Cardiac muscle cell (in vitro differentiated cells and primary cell): ENCODE data around the gene RBM5. TPM values are rescaled to one million over a fixed set of nuclear protein-coding genes. Genes with fewer than 3 reads are reported as not detected.

Source experiments
- DNase-seq, 2 donors: peaks; one replicate each; pipeline versions ENCODE4 v3.0.0 to v3.0.0-alpha.2; 2010 to 2017; ENCODE audit warnings: low read depth in 1 of 2, low spot score in 1 of 2
- H3K27ac ChIP-seq: fragments of 200-600 bp; sonication (generic); 2 replicates; pipeline ENCODE4 v1.5.1; 2016
- H3K27me3 ChIP-seq: fragments of 200-600 bp; sonication (generic); 2 replicates; pipeline ENCODE4 v1.6.0; 2016; ENCODE audit warnings: control low read depth
- H3K36me3 ChIP-seq: fragments of 200-600 bp; sonication (generic); 2 replicates; pipeline ENCODE4 v1.5.1; 2016; ENCODE audit warnings: control low read depth
- H3K4me1 ChIP-seq: fragments of 200-600 bp; sonication (generic); 2 replicates; pipeline ENCODE4 v1.8.1; 2017; ENCODE audit warnings: low read depth, mild to moderate bottlenecking, mixed run types
- H3K4me3 ChIP-seq: fragments of 200-600 bp; sonication (generic); 2 replicates; pipeline ENCODE4 v1.5.1; 2016; ENCODE audit warnings: mild to moderate bottlenecking
- H3K9me3 ChIP-seq: fragments of 200-600 bp; sonication (generic); 2 replicates; pipeline ENCODE4 v1.5.1; 2017; ENCODE audit warnings: low read depth, mild to moderate bottlenecking, control low read depth
- polyA plus RNA-seq: library from polyadenylated mRNA; unstranded; fragments of >200 nt; fragmentation: Nextera tagmentation; extraction: Ambion mirVana; gene quantifications from 2 replicates; pipeline ENCODE4 v1.2.1, GENCODE V29; 2016
- total RNA-seq: library from RNA; depleted of rRNA; stranded (reverse); fragments of >200 nt; gene quantifications from 2 replicates; pipeline ENCODE4 v1.2.3, GENCODE V29; 2016
- TF ChIP-seq, protein P1 (sequence below): IDR thresholded peaks from 2 replicates; pipeline ENCODE4 v1.5.1; 2012; ENCODE audit warnings: low read depth, mild to moderate bottlenecking, low read length

RBM5 gene
- total and polyA plus RNA-seq, 2 experiments from 2014 or later = 130 to 439 TPM

DNA sequence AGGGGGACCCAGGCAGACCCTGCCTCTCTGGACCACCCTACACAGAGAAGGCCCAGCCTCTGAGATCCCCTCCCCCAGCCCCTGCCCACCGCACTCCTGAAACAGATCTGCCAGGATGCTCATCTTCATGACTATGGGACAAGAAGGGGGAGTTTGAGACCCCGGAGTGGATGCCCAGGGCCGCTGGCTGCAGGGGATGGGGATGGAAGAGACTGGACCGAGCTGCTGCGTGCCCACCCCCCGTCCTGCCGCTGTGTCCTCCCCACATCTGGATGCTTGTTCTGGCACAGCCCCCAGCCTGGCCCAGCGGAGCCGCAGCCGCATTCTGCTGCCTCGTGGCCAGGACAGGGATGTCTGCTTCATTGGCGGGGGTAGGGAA is 36.1 kb downstream of the RBM5 start:
- H3K4me3 ChIP-seq = no peak overlapping the region
- peaks cover 29% of the 10 kb centered on the region for H3K4me1 ChIP-seq
- H3K27me3 ChIP-seq = no peaks in the 10 kb centered on the region
- peak in 1 of 2 donors; percentile 35 for DNase-seq
- H3K27ac ChIP-seq = no peak overlapping the region
- TF ChIP-seq, protein P1, sequence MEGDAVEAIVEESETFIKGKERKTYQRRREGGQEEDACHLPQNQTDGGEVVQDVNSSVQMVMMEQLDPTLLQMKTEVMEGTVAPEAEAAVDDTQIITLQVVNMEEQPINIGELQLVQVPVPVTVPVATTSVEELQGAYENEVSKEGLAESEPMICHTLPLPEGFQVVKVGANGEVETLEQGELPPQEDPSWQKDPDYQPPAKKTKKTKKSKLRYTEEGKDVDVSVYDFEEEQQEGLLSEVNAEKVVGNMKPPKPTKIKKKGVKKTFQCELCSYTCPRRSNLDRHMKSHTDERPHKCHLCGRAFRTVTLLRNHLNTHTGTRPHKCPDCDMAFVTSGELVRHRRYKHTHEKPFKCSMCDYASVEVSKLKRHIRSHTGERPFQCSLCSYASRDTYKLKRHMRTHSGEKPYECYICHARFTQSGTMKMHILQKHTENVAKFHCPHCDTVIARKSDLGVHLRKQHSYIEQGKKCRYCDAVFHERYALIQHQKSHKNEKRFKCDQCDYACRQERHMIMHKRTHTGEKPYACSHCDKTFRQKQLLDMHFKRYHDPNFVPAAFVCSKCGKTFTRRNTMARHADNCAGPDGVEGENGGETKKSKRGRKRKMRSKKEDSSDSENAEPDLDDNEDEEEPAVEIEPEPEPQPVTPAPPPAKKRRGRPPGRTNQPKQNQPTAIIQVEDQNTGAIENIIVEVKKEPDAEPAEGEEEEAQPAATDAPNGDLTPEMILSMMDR = no peak
- H3K9me3 ChIP-seq = no peaks in the 10 kb centered on the region
- H3K36me3 ChIP-seq = no peaks in the 10 kb centered on the region

DNA sequence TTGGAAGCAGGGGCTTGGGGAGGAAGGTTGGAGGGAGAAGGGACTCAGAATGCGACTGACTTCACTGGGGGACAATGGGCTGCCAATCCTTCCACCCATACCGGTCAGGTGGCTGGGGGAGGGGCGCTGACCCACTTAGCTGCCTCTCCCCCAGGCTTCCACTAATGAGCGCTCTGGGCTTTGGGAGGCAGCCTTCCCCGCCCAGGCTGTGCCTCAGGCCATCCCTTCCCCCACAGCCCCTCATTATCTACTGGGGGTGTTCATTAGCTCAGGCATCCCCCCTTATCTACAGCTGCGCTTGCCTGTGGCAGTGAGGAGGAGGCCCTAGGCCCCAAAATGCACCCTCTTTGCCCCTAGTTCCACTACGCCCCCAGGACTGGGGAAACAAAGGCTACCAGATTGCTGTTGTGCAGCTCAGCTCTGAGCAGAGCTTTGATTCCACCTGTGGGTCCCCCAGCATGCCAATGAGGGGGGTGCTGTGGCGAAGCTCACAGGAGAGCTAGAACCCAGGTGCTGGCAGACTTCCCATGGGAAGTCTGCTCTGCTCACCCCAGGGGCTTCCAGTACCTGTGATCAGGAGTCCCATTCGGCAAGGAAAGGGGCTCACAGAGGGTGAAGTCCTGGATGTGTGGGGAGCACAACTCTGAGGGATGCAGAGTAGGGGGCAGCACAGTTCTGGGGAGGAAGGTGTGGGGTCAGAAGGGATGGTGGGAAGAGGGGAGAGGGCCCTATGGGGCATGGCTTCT is 37.0 kb downstream of the RBM5 start:
- TF ChIP-seq, protein P1 = no peak
- Histone ChIP-seq H3K27ac (no peak overlapping the region), H3K27me3 (no peaks in the 10 kb centered on the region), H3K4me3 (no peak overlapping the region), H3K9me3 (no peaks in the 10 kb centered on the region), H3K36me3 (no peaks in the 10 kb centered on the region), H3K4me1 (peaks cover 29% of the 10 kb centered on the region)
- DNase-seq = no peak

DNA sequence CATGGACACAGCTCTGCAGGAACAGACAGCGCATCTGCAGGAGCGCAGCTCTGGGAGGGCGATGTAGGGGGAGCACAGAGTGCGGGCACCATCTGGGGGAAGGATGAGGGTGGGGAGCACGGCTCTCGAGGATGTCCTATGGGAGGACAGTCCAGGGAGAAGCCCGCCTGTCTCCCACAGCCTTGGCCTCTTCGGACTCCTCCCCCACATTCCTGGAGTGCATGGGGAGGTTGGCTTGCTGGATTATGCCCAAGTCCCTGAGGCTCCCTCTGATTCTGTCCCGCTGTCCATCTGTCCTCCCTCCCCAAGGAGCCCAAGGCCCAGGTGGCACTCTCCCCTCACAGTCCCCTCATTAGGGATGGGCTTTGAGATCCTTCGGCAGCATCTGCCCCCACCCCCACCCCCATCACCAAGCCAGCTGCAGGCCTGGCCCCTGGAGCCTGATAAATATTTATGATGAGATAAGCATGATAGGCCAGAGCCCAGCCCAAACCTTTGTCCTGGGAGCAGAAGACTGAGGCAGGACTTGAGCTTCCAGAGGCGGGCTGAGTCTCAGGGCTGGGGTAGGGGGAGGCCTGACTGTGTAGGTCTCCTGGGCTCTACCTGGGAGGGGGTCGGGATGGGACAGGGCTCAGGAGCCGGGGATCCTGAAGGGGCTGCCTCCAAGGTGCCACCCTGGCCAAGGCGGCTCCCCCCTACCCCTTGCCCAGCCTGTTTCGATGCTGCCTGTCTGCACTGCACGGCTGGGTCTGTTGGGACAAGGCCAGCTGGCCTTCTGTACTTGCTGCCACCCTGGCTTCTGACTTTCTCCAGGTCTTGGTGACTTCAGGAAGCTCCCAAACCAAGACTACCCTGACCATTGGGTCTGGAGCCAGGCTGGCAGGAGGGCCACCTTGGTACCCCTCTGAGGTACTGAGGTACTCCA is 37.8 kb downstream of the RBM5 start:
- Histone ChIP-seq H3K36me3 (no peaks in the 10 kb centered on the region), H3K27me3 (no peaks in the 10 kb centered on the region), H3K4me3 (no peak overlapping the region), H3K9me3 (no peaks in the 10 kb centered on the region), H3K27ac (no peak overlapping the region), H3K4me1 (peaks cover 29% of the 10 kb centered on the region)
- DNase-seq = peak; percentile 52 to 75
- TF ChIP-seq, protein P1 = no peak

DNA sequence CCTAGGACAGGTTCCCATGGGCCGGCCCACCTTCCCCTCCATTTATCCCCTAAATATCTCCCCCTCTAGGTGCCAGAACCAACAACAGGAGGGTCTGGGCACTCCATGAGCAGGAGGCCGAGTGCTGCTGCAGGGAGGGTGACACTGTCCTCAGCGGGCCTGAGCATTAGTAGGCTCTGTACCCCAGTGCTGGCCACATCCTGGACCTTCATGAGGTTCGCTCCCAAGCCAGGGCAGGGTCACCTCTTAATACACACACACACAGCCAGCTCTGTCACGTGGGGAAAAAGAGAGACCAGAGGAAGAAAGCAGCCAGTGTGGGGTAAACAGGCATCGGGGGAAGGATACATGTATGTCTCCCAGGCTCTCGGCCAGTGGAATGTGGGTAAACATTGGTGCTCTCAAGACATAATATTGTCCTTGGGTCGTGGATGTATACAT is 38.6 kb downstream of the RBM5 start:
- Histone ChIP-seq H3K9me3 (no peaks in the 10 kb centered on the region), H3K27me3 (no peaks in the 10 kb centered on the region), H3K4me1 (peaks cover 29% of the 10 kb centered on the region), H3K4me3 (no peak overlapping the region), H3K36me3 (no peaks in the 10 kb centered on the region), H3K27ac (no peak overlapping the region)
- TF ChIP-seq, protein P1 = no peak
- DNase-seq = no peak

DNA sequence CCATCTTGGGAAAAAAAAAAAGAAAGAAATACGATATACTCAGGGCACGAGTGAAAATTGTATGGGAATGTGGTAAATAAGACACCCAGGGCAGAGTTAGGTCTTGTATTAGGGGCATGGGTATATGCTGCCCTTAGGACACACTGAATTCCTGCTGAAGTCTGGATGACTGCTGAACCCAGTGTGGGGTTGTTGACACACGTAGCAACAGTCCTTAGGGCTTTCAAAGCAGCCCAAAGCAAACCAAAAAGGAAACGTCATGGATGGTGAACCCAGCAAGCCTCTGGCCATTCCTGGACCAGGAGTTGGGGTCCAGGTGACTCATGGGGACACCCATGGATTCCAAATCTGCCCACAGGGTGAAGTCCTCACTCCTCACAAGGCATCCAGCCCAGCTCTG is 39.3 kb downstream of the RBM5 start:
- Histone ChIP-seq H3K4me1 (peaks cover 29% of the 10 kb centered on the region), H3K36me3 (no peaks in the 10 kb centered on the region), H3K27ac (no peak overlapping the region), H3K27me3 (no peaks in the 10 kb centered on the region), H3K9me3 (no peaks in the 10 kb centered on the region), H3K4me3 (no peak overlapping the region)
- TF ChIP-seq, protein P1 = no peak
- DNase-seq = no peak
